Panc1 (cell line): ENCODE measurements around the gene EMC6. TPM values are rescaled to one million over a fixed set of nuclear protein-coding genes. Genes with fewer than 3 reads are reported as not detected.

Experiments
- ATAC-seq: fragments of 200-7000 bp; cut with Tn5 transposase; 2 replicates; pipeline ENCODE4 v1.9.1; 2020; ENCODE audit warnings: mild to moderate bottlenecking, moderate library complexity
- BruUV-seq: library from RNA; stranded (reverse); fragments of 400-500 nt; replicated peaks from 2 replicates; lab custom pipeline; 2021; lab: Mats Ljungman, UMichigan
- CTCF ChIA-PET: fragments of 300-600 bp; sonication (Branson Sonifier 250); formaldehyde crosslinking; loops from one replicate; lab custom pipeline; 2022; ENCODE audit warnings: antibody characterized with exemption; lab: Charles Lee
- POLR2A ChIA-PET: fragments of 300-600 bp; sonication (Branson Sonifier 250); formaldehyde crosslinking; loops from one replicate; lab custom pipeline; 2022; ENCODE audit warnings: antibody characterized with exemption; lab: Charles Lee
- DNase-seq: peaks from one replicate; pipeline ENCODE4 v3.0.0-alpha.2; 2010; ENCODE audit warnings: low read depth, low spot score
- H3K27ac ChIP-seq: 2 replicates; pipeline ENCODE4 v1.5.1; 2011; ENCODE audit warnings: mild to moderate bottlenecking, low read length, inconsistent platforms
- H3K27me3 ChIP-seq: fragments of 200-500 bp; sonication (Bioruptor generic); 2 replicates; pipeline ENCODE4 v1.6.0; 2014; ENCODE audit warnings: low read length, inconsistent platforms; ENCODE audit not compliant: control insufficient read depth, insufficient read depth
- H3K36me3 ChIP-seq: fragments of 200-500 bp; sonication (Bioruptor generic); 2 replicates; pipeline ENCODE4 v1.5.1; 2014; ENCODE audit warnings: inconsistent platforms, mild to moderate bottlenecking, low read length, moderate library complexity; ENCODE audit not compliant: control insufficient read depth, insufficient read depth
- H3K4me1 ChIP-seq: 2 replicates; pipeline ENCODE4 v1.5.1; 2011; ENCODE audit warnings: inconsistent platforms, mild to moderate bottlenecking, low read length, moderate library complexity; ENCODE audit not compliant: control insufficient read depth, insufficient read depth
- H3K4me3 ChIP-seq, 2 experiments: 2 replicates each; pipeline ENCODE4 v1.5.1; 2011 to 2012; ENCODE audit warnings: low read depth in 2 of 2, low read length in 2 of 2, mild to moderate bottlenecking in 2 of 2, inconsistent platforms in 1 of 2, moderate library complexity in 1 of 2
- H3K9me3 ChIP-seq: fragments of 200-500 bp; sonication (Bioruptor generic); 2 replicates; pipeline ENCODE4 v1.5.1; 2014; ENCODE audit warnings: low read depth, mild to moderate bottlenecking, inconsistent platforms, low read length, moderate library complexity; ENCODE audit not compliant: control insufficient read depth, insufficient read depth
- POLR2AphosphoS5 ChIP-seq: IDR thresholded peaks from 2 replicates; pipeline ENCODE4 v1.6.1; 2012; ENCODE audit warnings: mild to moderate bottlenecking, low read depth, low read length, moderate library complexity
- SIN3A ChIP-seq: IDR thresholded peaks from 2 replicates; pipeline ENCODE4 v1.6.1; 2012; ENCODE audit warnings: low read depth, mild to moderate bottlenecking, low read length, moderate library complexity, borderline replicate concordance; ENCODE audit not compliant: insufficient read depth
- TCF7L2 ChIP-seq: IDR thresholded peaks from 2 replicates; pipeline ENCODE4 v1.6.1; 2011; ENCODE audit warnings: mild to moderate bottlenecking, low read depth, low read length, inconsistent platforms
- in situ Hi-C: cut with HindIII; loops from 2 replicates; pipeline ENCODE4 v1.10.0; 2016; ENCODE audit warnings: low sequenced_read_pairs, low pct_unique_long_range_greater_than_20kb
- intact Hi-C: fragments of 100-400 bp; cut with micrococcal nuclease; formaldehyde crosslinking; loops from one replicate; pipeline ENCODE4 v1.10.0; 2022; ENCODE audit not compliant: unreplicated experiment
- total RNA-seq: library from RNA; stranded (reverse); gene quantifications from one replicate; pipeline ENCODE4 v1.2.1, GENCODE V29; 2021; ENCODE audit not compliant: unreplicated experiment
- TF ChIP-seq, protein P1 (sequence below): fragments of 450-650 bp; IDR thresholded peaks from 2 replicates; pipeline ENCODE4 v1.5.1; 2017; ENCODE audit warnings: mild to moderate bottlenecking
- TF ChIP-seq, protein P2 (sequence below), 2 experiments: IDR thresholded peaks; 2 replicates each; pipeline ENCODE4 v1.6.1; 2011 to 2012; ENCODE audit warnings: low read depth in 2 of 2, control low read depth in 1 of 2, low read length in 1 of 2, mild to moderate bottlenecking in 1 of 2, moderate library complexity in 1 of 2; ENCODE audit not compliant: insufficient read depth in 1 of 2

The EMC6 gene
- total RNA-seq, 1 experiment from 2014 or later = 65.9 TPM

DNA sequence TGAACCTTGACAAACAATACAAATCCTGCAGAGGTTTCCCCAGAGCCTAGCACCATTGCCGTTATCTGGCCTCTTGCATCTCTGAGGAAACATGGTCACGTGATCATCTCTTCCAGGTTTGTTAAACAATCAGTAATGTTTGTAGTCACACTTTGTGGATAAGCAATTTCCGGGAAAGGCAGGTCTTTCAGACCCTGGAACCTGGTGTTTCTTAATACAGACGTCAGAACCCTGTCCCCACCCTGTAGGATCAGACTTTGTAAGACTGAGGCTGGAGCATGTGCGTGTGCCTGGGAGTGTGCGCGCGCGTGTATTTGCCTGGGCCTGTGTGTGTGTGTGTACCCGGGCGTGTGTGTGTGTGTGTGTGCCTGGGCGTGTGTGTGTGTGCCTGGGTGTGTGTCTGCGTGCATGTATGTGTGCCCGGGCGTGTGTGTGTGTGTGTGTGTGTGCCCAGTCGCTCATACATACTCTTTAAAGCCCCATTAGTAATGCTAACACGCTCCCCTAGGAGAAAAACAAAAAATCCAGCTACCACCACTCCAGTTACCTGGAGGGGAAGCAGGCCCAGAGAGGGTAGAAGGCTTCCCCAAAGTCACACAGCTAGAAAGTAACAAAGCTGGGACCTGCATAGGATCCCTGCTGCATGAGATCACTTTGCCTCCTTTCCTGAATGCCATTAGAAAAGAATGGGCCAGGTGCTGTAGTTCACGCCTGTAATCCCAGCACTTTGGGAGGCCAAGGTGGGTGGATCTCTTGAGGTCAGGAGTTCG lies 26.7 kb upstream of the EMC6 start:
- DNase-seq (no peak), ATAC-seq (no peak)
- H3K36me3 ChIP-seq = no peaks in the 10 kb centered on the region
- ChIA-PET POLR2A (no interaction called here), CTCF (no interaction called here)
- no peak overlapping the region for H3K27ac ChIP-seq
- H3K27me3 ChIP-seq = no peaks in the 10 kb centered on the region
- TF ChIP-seq POLR2AphosphoS5 (no peak), TCF7L2 (no peak), SIN3A (no peak)
- TF ChIP-seq, protein P1, sequence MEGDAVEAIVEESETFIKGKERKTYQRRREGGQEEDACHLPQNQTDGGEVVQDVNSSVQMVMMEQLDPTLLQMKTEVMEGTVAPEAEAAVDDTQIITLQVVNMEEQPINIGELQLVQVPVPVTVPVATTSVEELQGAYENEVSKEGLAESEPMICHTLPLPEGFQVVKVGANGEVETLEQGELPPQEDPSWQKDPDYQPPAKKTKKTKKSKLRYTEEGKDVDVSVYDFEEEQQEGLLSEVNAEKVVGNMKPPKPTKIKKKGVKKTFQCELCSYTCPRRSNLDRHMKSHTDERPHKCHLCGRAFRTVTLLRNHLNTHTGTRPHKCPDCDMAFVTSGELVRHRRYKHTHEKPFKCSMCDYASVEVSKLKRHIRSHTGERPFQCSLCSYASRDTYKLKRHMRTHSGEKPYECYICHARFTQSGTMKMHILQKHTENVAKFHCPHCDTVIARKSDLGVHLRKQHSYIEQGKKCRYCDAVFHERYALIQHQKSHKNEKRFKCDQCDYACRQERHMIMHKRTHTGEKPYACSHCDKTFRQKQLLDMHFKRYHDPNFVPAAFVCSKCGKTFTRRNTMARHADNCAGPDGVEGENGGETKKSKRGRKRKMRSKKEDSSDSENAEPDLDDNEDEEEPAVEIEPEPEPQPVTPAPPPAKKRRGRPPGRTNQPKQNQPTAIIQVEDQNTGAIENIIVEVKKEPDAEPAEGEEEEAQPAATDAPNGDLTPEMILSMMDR = no peak
- TF ChIP-seq, protein P2, sequence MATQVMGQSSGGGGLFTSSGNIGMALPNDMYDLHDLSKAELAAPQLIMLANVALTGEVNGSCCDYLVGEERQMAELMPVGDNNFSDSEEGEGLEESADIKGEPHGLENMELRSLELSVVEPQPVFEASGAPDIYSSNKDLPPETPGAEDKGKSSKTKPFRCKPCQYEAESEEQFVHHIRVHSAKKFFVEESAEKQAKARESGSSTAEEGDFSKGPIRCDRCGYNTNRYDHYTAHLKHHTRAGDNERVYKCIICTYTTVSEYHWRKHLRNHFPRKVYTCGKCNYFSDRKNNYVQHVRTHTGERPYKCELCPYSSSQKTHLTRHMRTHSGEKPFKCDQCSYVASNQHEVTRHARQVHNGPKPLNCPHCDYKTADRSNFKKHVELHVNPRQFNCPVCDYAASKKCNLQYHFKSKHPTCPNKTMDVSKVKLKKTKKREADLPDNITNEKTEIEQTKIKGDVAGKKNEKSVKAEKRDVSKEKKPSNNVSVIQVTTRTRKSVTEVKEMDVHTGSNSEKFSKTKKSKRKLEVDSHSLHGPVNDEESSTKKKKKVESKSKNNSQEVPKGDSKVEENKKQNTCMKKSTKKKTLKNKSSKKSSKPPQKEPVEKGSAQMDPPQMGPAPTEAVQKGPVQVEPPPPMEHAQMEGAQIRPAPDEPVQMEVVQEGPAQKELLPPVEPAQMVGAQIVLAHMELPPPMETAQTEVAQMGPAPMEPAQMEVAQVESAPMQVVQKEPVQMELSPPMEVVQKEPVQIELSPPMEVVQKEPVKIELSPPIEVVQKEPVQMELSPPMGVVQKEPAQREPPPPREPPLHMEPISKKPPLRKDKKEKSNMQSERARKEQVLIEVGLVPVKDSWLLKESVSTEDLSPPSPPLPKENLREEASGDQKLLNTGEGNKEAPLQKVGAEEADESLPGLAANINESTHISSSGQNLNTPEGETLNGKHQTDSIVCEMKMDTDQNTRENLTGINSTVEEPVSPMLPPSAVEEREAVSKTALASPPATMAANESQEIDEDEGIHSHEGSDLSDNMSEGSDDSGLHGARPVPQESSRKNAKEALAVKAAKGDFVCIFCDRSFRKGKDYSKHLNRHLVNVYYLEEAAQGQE (IDR thresholded peaks at IDR 0.05; ENCODE audit: insufficient read depth in 1 of 2, low read depth in 2 of 2, low read length in 1 of 2) = no peak
- no peaks in the 10 kb centered on the region for H3K9me3 ChIP-seq
- intact Hi-C loops (no loop called here), in situ Hi-C loops (no loop called here)
- no peak overlapping the region for H3K4me3 ChIP-seq
- no TSS peak for BruUV-seq
- no peaks in the 10 kb centered on the region for H3K4me1 ChIP-seq

DNA sequence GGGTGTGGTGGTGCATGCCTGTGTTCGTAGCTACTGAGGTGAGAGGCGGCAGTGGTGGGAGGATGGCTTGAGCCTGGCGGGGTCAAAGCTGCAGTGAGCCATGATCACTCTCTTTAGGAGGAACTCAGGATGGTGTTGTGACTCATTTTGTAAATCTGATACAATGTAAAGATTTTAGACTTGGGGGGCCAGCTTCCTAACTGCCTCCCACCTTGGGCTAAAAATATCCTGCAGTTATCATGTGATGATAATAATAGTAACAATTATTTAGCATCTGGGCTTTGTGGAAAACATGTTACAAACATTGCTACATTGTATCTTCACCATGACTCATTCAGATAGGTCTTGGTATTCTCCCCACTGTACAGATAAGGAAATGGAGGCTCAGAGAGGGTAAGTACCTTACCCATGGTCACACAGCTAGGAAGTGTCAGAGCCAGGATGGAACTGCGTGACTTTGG lies 24.7 kb upstream of the EMC6 start:
- no peaks in the 10 kb centered on the region for H3K9me3 ChIP-seq
- intact Hi-C loops (no loop called here), in situ Hi-C loops (no loop called here)
- ChIA-PET CTCF (no interaction called here), POLR2A (no interaction called here)
- no peaks in the 10 kb centered on the region for H3K27me3 ChIP-seq
- no TSS peak for BruUV-seq
- no peaks in the 10 kb centered on the region for H3K4me1 ChIP-seq
- TF ChIP-seq, protein P1 = no peak
- no peak for TF ChIP-seq POLR2AphosphoS5
- DNase-seq = no peak
- H3K27ac ChIP-seq = no peak overlapping the region
- no peak for ATAC-seq
- H3K36me3 ChIP-seq = no peaks in the 10 kb centered on the region
- H3K4me3 ChIP-seq = no peak overlapping the region
